ENCODE results near the gene SLC6A2. TPM values are rescaled to one million over a fixed set of nuclear protein-coding genes. Genes with fewer than 3 reads are reported as not detected.
"Not testable (repeated sequence)": the region's sequence is repeated elsewhere in the genome, so short reads cannot be mapped to it uniquely, and the experiment has no call there.

Gene SLC6A2
- total RNA-seq, 2 donors from 2014 or later = not detected

DNA sequence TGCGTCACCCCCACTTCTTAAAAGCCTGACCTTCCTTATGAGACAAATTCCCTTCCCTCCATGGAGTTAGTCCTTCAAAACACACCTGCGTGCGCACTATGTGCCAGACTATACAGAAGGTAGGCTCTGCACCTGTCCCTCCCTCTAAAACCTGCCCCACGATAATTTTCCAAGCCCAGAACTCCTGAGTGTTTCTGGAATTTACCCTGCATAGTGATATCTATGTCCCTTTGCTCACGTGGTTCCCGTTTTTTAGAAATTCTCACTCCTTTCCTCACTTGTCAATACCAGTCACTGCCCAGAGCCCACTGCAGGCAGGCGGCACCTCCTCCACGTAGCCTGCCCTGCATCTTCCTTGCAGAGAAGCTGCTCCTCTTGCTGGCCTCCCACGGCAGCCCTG, 82.2 kb downstream of the SLC6A2 start:
- no peak for ATAC-seq

DNA sequence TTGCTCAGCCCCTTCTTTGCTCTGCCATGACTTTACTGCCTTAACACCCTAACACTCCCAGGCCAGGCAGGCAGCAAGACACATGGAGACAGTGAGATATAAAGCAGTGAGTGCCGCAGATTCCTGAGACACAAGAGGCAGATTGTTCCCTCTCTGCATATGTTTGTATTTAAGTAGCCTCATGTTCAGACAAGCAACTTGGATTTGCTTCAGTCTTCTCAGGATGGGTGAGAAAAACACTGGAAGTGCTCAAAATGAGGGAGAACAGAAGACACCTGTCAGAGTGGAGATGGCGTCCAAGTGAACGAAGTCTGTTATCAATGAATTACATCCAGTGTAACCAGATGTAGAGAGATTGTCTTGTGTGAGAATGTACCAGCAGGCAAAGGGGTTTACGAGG, 90.3 kb downstream of the SLC6A2 start:
- no peak for ATAC-seq
- DNase-seq = no peak
- intact Hi-C loops (cut with DNase I) = no loop called here

More for the DNA sequence above, 82.2 kb downstream of the SLC6A2 start:
- no peak for DNase-seq
- intact Hi-C loops (cut with DNase I) = no loop called here

DNA sequence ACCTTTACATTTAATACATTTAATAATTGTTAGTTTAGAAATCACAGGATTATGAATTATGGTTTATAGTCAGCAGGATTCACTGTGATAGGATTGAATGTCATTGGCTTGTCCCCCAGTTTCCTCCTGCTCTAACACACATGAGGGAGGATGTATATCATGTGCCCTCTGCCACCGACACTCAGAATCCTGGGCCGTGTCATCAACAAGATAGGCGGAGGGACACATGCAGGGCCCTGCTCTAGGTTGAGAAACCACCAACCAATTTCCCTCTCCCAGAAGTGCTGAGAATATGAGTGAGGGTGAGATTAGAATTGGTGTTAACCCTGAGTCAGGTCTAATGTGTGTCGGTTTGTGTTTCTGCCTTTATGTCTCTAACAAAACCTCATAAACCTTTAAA, 92.0 kb downstream of the SLC6A2 start:
- intact Hi-C loops (cut with DNase I) = no loop called here

DNA sequence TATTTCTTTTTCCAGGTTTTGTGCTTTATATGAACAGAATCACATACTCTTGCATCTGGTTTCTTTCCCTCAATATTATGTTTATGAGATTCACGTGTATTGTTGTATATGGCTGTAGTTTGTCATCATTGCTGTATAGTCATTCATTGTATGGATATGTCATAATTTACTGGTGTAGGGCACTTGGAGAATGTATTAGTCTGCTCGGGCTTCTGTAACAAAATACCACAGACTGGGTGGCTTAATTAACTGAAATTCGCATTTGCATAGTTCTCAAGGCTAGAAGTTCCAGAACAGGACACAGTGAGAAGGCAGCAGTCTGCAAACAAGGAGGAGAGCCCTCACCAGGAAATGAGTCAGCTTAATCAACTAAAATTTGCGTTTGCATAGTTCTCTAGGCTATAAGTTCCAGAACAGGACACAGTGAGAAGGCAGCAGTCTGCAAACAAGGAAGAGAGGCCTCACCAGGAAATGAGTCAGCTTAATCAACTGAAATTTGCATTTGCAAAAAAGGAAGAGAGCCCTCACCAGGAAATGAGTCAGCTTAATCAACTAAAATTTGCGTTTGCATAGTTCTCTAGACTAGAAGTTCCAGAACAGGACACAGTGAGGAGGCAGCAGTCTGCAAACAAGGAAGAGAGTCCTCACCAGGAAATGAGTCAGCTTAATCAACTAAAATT, 96.8 kb downstream of the SLC6A2 start:
- intact Hi-C loops (cut with DNase I); DNase-seq; ATAC-seq: not testable (repeated sequence)

More for the DNA sequence above, 92.0 kb downstream of the SLC6A2 start:
- no peak for ATAC-seq
- DNase-seq = no peak

GRCh38 chr16:55753145-55753631, 97.4 kb downstream of the SLC6A2 start:
- DNase-seq; intact Hi-C loops (cut with DNase I); ATAC-seq: not testable (repeated sequence)

Other genes starting within 250 kb of the SLC6A2 start
- 100 to 1,000 TPM; 153 to 204 TPM for gene MMP2, start 176.8 kb upstream of the SLC6A2 start, total RNA-seq
- 10 to 100 TPM; 10.8 to 12.2 TPM for gene LPCAT2, start 146.9 kb upstream of the SLC6A2 start, total RNA-seq
- under 1 TPM in 1 of 2 donors, not detected in 1; 0.24 TPM for gene CAPNS2, start 89.3 kb upstream of the SLC6A2 start, total RNA-seq
- gene CES1, start 177.1 kb downstream of the SLC6A2 start, total RNA-seq = 100 to 1,000 TPM in 1 of 2 donors, 10 to 100 TPM in 1; 58.2 to 122 TPM
- gene CES5A, start 219.4 kb downstream of the SLC6A2 start, total RNA-seq = under 1 TPM; 0.21 to 0.26 TPM